Erythroblast (primary cell): Measurements from ENCODE around the gene CDC42BPA.

ENCODE experiments used
- GATA1 ChIP-seq: IDR thresholded peaks from 2 replicates; pipeline ENCODE4 v1.6.1; 2011; ENCODE audit warnings: low read depth, mild to moderate bottlenecking, control low read depth, low read length, moderate library complexity
- POLR2A ChIP-seq: IDR thresholded peaks from 2 replicates; pipeline ENCODE4 v1.6.1; 2011; ENCODE audit warnings: mild to moderate bottlenecking, low read length

DNA sequence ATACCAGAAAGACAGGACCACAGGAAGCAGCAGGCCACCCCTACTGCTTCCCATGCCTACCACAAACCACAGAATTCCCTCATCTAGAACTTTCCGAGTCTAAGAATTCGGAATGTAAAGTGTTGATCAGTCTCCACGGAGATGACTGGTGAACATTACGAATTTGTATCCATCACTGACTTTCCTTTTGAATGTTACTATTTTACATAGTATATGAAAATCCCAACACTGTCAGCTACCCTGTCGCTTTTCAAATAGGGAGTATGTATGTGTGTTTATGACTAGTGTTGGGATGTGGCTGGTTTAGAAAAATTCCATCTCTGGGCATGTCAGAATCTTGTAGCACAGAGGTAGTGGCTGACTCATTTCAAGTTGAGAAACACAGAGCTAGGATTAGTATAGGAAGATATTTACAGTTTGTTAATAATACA is 260.0 kb downstream of the CDC42BPA start:
- no peak for TF ChIP-seq POLR2A
- no peak for TF ChIP-seq GATA1
